GM12878 (cell line): ENCODE data around the gene PSMA1. TPM values are rescaled to one million over a fixed set of nuclear protein-coding genes. Genes with fewer than 3 reads are reported as not detected.

ENCODE experiments used
- ATAC-seq: fragments of 200-7000 bp; cut with Tn5 transposase; 3 replicates; pipeline ENCODE4 v1.9.1; 2020; ENCODE audit warnings: mild to moderate bottlenecking, moderate library complexity
- BruUV-seq: library from RNA; stranded (reverse); fragments of 400-500 nt; replicated peaks from 2 replicates; lab custom pipeline; 2021; lab: Mats Ljungman, UMichigan
- CTCF ChIA-PET: fragments of 300-600 bp; sonication (Branson Sonifier 250); formaldehyde crosslinking; extraction: SDS; loops from one replicate; lab custom pipeline; 2021; ENCODE audit warnings: inconsistent platforms; lab: Yijun Ruan, JAX
- POLR2A ChIA-PET: fragments of 350-600 bp; formaldehyde crosslinking; extraction: SDS; loops from one replicate; lab custom pipeline; 2021; ENCODE audit warnings: inconsistent platforms; lab: Charles Lee
- RAD21 ChIA-PET: fragments of 300-600 bp; sonication (Branson Sonifier 250); formaldehyde crosslinking; loops from one replicate; lab custom pipeline; 2023; ENCODE audit warnings: antibody characterized with exemption; ENCODE audit not compliant: unreplicated experiment; lab: Charles Lee
- SMC1A ChIA-PET: fragments of 300-600 bp; sonication (Branson Sonifier 250); formaldehyde crosslinking; loops from one replicate; lab custom pipeline; 2023; ENCODE audit not compliant: unreplicated experiment, uncharacterized antibody; lab: Charles Lee
- DNase-seq: peaks from one replicate; pipeline ENCODE4 v3.0.0-alpha.2; 2011; ENCODE audit warnings: low read depth, low spot score
- FAIRE-seq: peaks from 3 replicates; lab custom pipeline; 2011; peaks lifted over from hg19 to GRCh38; lab: Jason Lieb, UNC
- H2AFZ ChIP-seq: 2 replicates; pipeline ENCODE4 v1.6.0; 2011; ENCODE audit warnings: low read depth, low read length, control low read depth; ENCODE audit not compliant: control insufficient read depth
- H3K27ac ChIP-seq: 2 replicates; pipeline ENCODE4 v1.5.1; 2011; ENCODE audit warnings: control low read depth; ENCODE audit not compliant: control insufficient read depth, insufficient read depth
- H3K27me3 ChIP-seq, 2 experiments: replicated peaks in 1 of 2; 2 replicates each; pipeline versions ENCODE4 v1.6.0 to v1.6.1; 2011; ENCODE audit warnings: low read length in 1 of 2; ENCODE audit not compliant: control insufficient read depth in 2 of 2, insufficient read depth in 2 of 2
- H3K36me3 ChIP-seq, 2 experiments: 2 replicates each; pipeline ENCODE4 v1.5.1; 2011; ENCODE audit warnings: low read length in 1 of 2; ENCODE audit not compliant: control insufficient read depth in 2 of 2, insufficient read depth in 2 of 2
- H3K4me1 ChIP-seq: 2 replicates; pipeline ENCODE4 v1.6.1; 2011; ENCODE audit warnings: mild to moderate bottlenecking, low read length, moderate library complexity, mixed read lengths; ENCODE audit not compliant: control insufficient read depth, insufficient read depth
- H3K4me2 ChIP-seq: 2 replicates; pipeline ENCODE4 v1.6.0; 2011; ENCODE audit warnings: control low read depth; ENCODE audit not compliant: control insufficient read depth, insufficient read depth
- H3K4me3 ChIP-seq: fragments of 200-600 bp; sonication (generic); 2 replicates; pipeline ENCODE4 v1.5.1; 2016
- H3K79me2 ChIP-seq: 2 replicates; pipeline ENCODE4 v1.6.0; 2011; ENCODE audit warnings: low read length; ENCODE audit not compliant: control insufficient read depth, insufficient read depth
- H3K9ac ChIP-seq: 2 replicates; pipeline ENCODE4 v1.8.0; 2011; ENCODE audit warnings: low read length, control low read depth, mixed read lengths; ENCODE audit not compliant: control insufficient read depth, insufficient read depth
- H3K9me3 ChIP-seq: replicated peaks from 3 replicates; pipeline ENCODE4 v1.5.1; 2011; ENCODE audit warnings: mild to moderate bottlenecking, low read length; ENCODE audit not compliant: control insufficient read depth, insufficient read depth
- H4K20me1 ChIP-seq: 2 replicates; pipeline ENCODE4 v1.6.0; 2011; ENCODE audit not compliant: control insufficient read depth, insufficient read depth
- CBFB ChIP-seq: IDR thresholded peaks from 2 replicates; pipeline ENCODE4 v1.6.1; 2016; ENCODE audit warnings: antibody characterized with exemption, low read depth
- CREB1 ChIP-seq: IDR thresholded peaks from 2 replicates; pipeline ENCODE4 v1.6.1; 2012; ENCODE audit warnings: low read depth, mild to moderate bottlenecking, inconsistent platforms
- DPF2 ChIP-seq: fragments of 450-650 bp; IDR thresholded peaks from 2 replicates; pipeline ENCODE4 v1.6.1; 2017; ENCODE audit warnings: mild to moderate bottlenecking
- IKZF1 ChIP-seq: fragments of 450-650 bp; conservative IDR thresholded peaks from 2 replicates; pipeline ENCODE4 v1.6.1; 2017; ENCODE audit warnings: antibody characterized with exemption, mild to moderate bottlenecking
- NFXL1 ChIP-seq: fragments of 450-650 bp; IDR thresholded peaks from 2 replicates; pipeline ENCODE4 v1.6.1; 2017; ENCODE audit warnings: antibody characterized with exemption, mild to moderate bottlenecking, borderline replicate concordance
- TCF7 ChIP-seq: IDR thresholded peaks from 2 replicates; pipeline ENCODE4 v1.6.1; 2014; ENCODE audit warnings: antibody characterized with exemption, borderline replicate concordance
- ZNF24 ChIP-seq: fragments of 450-650 bp; IDR thresholded peaks from 2 replicates; pipeline ENCODE4 v1.6.1; 2017; ENCODE audit warnings: antibody characterized with exemption, mild to moderate bottlenecking
- ZNF274 ChIP-seq: IDR thresholded peaks from one replicate; pipeline ENCODE4 v1.8.0; 2011; ENCODE audit not compliant: insufficient read length, insufficient read depth
- WGBS: methylation state at CpG from one replicate; pipeline ENCODE4 v1.1.6; 2016; ENCODE audit warnings: low lambda C conversion rate; ENCODE audit not compliant: insufficient replicate concordance, insufficient coverage; ENCODE audit errors: missing lambda C conversion rate; 5-methylcytosine and 5-hydroxymethylcytosine counted together
- in situ Hi-C: fragments of 300-500 bp; cut with MboI; formaldehyde crosslinking; loops from 9 replicates; pipeline ENCODE4 v1.14.3; 2018; ENCODE audit warnings: mixed read lengths
- intact Hi-C: fragments of 100-400 bp; cut with micrococcal nuclease; formaldehyde crosslinking; loops from one replicate; pipeline ENCODE4 v1.14.2; 2022; ENCODE audit not compliant: unreplicated experiment
- polyA plus RNA-seq, 11 experiments: library from polyadenylated mRNA; depleted of rRNA in 4 of 11; unstranded in 6 of 11; stranded (reverse) in 5 of 11; fragments of >200 nt; fragmentation: Nextera tagmentation in 4 of 11; fragmentation: Illumina TruSeq in 1 of 11; extraction: Ambion mirVana in 4 of 11; extraction: Trizol in 1 of 11; gene quantifications; 1 replicate in 1 of 11; 2 replicates in 10 of 11; pipeline versions ENCODE4 v1.2.1 to v1.2.3, GENCODE V29; 2011 to 2016; ENCODE audit warnings: inconsistent platforms in 2 of 11, missing spikeins in 2 of 11, low read depth in 1 of 11
- total RNA-seq, 4 experiments: library from RNA; depleted of rRNA in 3 of 4; stranded (reverse); fragments of >200 nt in 3 of 4; fragmentation: Illumina TruSeq in 1 of 4; extraction: Trizol in 1 of 4; gene quantifications; 2 replicates each; pipeline versions ENCODE4 v1.2.1 to v1.2.3, GENCODE V29; 2013 to 2021
- TF ChIP-seq, protein P1 (sequence below): IDR thresholded peaks from 2 replicates; pipeline ENCODE4 v1.6.1; 2012; ENCODE audit warnings: mild to moderate bottlenecking, low read depth, low read length

PSMA1 gene
- total and polyA plus RNA-seq, 10 of the 15 experiments (the other 5 are each of a cell fraction or from before 2014, with no cell fraction given), result 185 to 678 (median 299) TPM

DNA sequence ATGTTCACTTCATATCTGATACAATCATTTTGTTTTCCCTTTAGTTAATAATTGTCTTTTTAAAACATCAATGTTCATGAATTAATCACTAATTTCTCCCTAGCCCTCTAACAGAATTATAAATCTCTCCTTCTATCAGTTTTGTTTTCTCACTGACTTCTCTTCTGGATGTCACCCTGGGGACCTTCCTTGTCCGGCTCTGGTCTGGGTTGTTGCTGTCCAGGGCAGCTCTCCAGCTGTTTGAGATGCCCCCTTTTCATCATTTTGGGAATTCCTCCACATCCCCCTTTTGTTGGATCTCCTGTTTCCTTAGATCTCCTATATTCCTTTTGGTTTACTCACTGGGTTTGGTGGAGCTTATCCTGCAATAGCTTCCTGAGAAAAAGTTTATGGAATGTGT, 35.6 kb upstream of the PSMA1 start:
- CTCF ChIA-PET, result interaction anchor here (1.4 kb wide), 1 partner anchor 9 kb away, joined by 3 read pairs; no protein-coding TSS in a partner anchor
- no peak overlapping the region for H3K4me3 ChIP-seq
- no peaks in the 10 kb centered on the region for H3K27me3 ChIP-seq
- 80% methylated on average over 1 of the region's 1 CpG for WGBS
- no peaks in the 10 kb centered on the region for H3K36me3 ChIP-seq
- H2AFZ ChIP-seq, result no peak overlapping the region
- in situ Hi-C loops (no loop called here), intact Hi-C loops (no loop called here)
- H3K4me1 ChIP-seq, result no peaks in the 10 kb centered on the region
- H3K9me3 ChIP-seq, result no peaks in the 10 kb centered on the region
- no peak overlapping the region for H3K9ac ChIP-seq
- SMC1A ChIA-PET, result no interaction called here
- H3K79me2 ChIP-seq, result no peaks in the 10 kb centered on the region
- no peaks in the 10 kb centered on the region for H4K20me1 ChIP-seq
- no TSS peak for BruUV-seq
- RAD21 ChIA-PET, result no interaction called here
- ATAC-seq (no peak), DNase-seq (no peak), FAIRE-seq (no peak)
- H3K27ac ChIP-seq, result no peak overlapping the region
- no peak overlapping the region for H3K4me2 ChIP-seq
- TF ChIP-seq, protein P1, sequence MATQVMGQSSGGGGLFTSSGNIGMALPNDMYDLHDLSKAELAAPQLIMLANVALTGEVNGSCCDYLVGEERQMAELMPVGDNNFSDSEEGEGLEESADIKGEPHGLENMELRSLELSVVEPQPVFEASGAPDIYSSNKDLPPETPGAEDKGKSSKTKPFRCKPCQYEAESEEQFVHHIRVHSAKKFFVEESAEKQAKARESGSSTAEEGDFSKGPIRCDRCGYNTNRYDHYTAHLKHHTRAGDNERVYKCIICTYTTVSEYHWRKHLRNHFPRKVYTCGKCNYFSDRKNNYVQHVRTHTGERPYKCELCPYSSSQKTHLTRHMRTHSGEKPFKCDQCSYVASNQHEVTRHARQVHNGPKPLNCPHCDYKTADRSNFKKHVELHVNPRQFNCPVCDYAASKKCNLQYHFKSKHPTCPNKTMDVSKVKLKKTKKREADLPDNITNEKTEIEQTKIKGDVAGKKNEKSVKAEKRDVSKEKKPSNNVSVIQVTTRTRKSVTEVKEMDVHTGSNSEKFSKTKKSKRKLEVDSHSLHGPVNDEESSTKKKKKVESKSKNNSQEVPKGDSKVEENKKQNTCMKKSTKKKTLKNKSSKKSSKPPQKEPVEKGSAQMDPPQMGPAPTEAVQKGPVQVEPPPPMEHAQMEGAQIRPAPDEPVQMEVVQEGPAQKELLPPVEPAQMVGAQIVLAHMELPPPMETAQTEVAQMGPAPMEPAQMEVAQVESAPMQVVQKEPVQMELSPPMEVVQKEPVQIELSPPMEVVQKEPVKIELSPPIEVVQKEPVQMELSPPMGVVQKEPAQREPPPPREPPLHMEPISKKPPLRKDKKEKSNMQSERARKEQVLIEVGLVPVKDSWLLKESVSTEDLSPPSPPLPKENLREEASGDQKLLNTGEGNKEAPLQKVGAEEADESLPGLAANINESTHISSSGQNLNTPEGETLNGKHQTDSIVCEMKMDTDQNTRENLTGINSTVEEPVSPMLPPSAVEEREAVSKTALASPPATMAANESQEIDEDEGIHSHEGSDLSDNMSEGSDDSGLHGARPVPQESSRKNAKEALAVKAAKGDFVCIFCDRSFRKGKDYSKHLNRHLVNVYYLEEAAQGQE, result no peak
- POLR2A ChIA-PET, result no interaction called here

DNA sequence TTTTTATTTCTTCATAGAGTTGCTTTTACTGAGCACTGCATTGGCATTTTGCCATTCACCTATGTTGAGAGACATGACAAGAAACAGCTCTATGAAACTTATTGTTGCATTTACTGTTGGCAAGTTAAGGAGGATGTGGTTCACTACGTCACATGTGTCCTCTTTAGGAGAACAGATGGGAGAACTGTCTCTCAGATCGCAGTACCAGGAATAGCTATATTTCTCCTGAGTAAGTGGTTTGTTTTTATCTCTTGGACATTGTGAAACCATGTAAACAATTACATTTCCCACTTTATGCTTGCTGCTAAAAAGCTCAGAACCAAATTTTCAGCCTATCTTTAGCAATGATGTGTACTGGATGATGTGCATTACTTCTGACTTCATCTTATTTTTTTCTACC, 34.8 kb upstream of the PSMA1 start:
- DNase-seq (no peak), ATAC-seq (peak; percentile 37)
- 63% methylated on average over 2 of the region's 2 CpGs for WGBS
- H3K4me2 ChIP-seq, result no peak overlapping the region
- no peaks in the 10 kb centered on the region for H3K79me2 ChIP-seq
- SMC1A ChIA-PET, result no interaction called here
- intact Hi-C loops, result no loop called here
- BruUV-seq, result no TSS peak
- H3K4me3 ChIP-seq, result no peak overlapping the region
- CTCF ChIA-PET, result no interaction called here
- in situ Hi-C loops, result no loop called here
- no peaks in the 10 kb centered on the region for H3K4me1 ChIP-seq
- POLR2A ChIA-PET, result no interaction called here
- TF ChIP-seq CBFB (no peak), CREB1 (no peak), TCF7 (no peak), ZNF274 (no peak), DPF2 (no peak), ZNF24 (no peak), NFXL1 (no peak), IKZF1 (no peak)
- TF ChIP-seq, all 136 proteins: peak for 0
- RAD21 ChIA-PET, result no interaction called here
- H4K20me1 ChIP-seq, result no peaks in the 10 kb centered on the region
- H3K27ac ChIP-seq, result no peak overlapping the region
- H3K36me3 ChIP-seq, result no peaks in the 10 kb centered on the region
- no peak overlapping the region for H2AFZ ChIP-seq
- H3K27me3 ChIP-seq, result no peaks in the 10 kb centered on the region
- FAIRE-seq, result no peak
- no peak overlapping the region for H3K9ac ChIP-seq
- no peaks in the 10 kb centered on the region for H3K9me3 ChIP-seq
